B cell (primary cell): ENCODE measurements around the gene PLEKHH1. TPM values are rescaled to one million over a fixed set of nuclear protein-coding genes. Genes with fewer than 3 reads are reported as not detected.

Source experiments
- ATAC-seq: fragments of 200-7000 bp; cut with Tn5 transposase; one replicate; pipeline ENCODE4 v1.10.0; 2021; ENCODE audit warnings: low read depth, mild to moderate bottlenecking, moderate number of reproducible peaks, moderate library complexity
- CTCF ChIA-PET: fragments of 350-600 bp; sonication (Branson Sonifier 250); formaldehyde crosslinking; loops from one replicate; lab custom pipeline; 2021; ENCODE audit warnings: antibody characterized with exemption, inconsistent platforms; lab: Charles Lee
- POLR2A ChIA-PET: fragments of 350-600 bp; sonication (Branson Sonifier 250); formaldehyde crosslinking; loops from one replicate; lab custom pipeline; 2021; ENCODE audit warnings: antibody characterized with exemption; lab: Charles Lee
- DNase-seq: peaks from one replicate; pipeline ENCODE4 v3.0.0; 2013
- H2AFZ ChIP-seq: 2 replicates; pipeline ENCODE4 v1.6.1; 2012; ENCODE audit warnings: mild to moderate bottlenecking, low read depth, low read length; ENCODE audit not compliant: insufficient read depth, poor library complexity, severe bottlenecking
- H3K27ac ChIP-seq, 2 donors: 1 replicate in 1 of 2; 2 replicates in 1 of 2; pipeline ENCODE4 v1.5.1; 2012 to 2013; ENCODE audit warnings: low read length in 2 of 2, mild to moderate bottlenecking in 2 of 2, moderate library complexity in 1 of 2
- H3K27me3 ChIP-seq, 4 experiments: fragments of 200-600 bp in 1 of 4; sonication (generic) in 1 of 4; replicated peaks in 1 of 4; 1 replicate in 2 of 4; 2 replicates in 2 of 4; pipeline versions ENCODE4 v1.6.1 to v1.7.0; 2013 to 2016; ENCODE audit warnings: low read length in 3 of 4, mild to moderate bottlenecking in 2 of 4, mixed read lengths in 1 of 4, moderate library complexity in 1 of 4; ENCODE audit not compliant: insufficient read depth in 4 of 4, control insufficient read depth in 3 of 4; ENCODE audit errors: control extremely low read depth in 1 of 4
- H3K36me3 ChIP-seq, 2 experiments: replicated peaks in 1 of 2; 1 replicate in 1 of 2; 2 replicates in 1 of 2; pipeline versions ENCODE4 v1.6.1 to v1.7.1; 2013; ENCODE audit warnings: low read length in 1 of 2; ENCODE audit not compliant: insufficient read depth in 2 of 2, control insufficient read depth in 1 of 2; ENCODE audit errors: control extremely low read depth in 1 of 2, extremely low read depth in 1 of 2
- H3K4me1 ChIP-seq, 2 donors: fragments of 200-600 bp in 1 of 2; sonication (generic) in 1 of 2; 1 replicate in 1 of 2; 2 replicates in 1 of 2; pipeline versions ENCODE4 v1.5.1 to v1.6.1; 2013 to 2017; ENCODE audit warnings: low read length in 2 of 2; ENCODE audit not compliant: control insufficient read depth in 2 of 2, insufficient read depth in 2 of 2
- H3K4me2 ChIP-seq: replicated peaks from 2 replicates; pipeline ENCODE3; 2012; ENCODE audit warnings: mild to moderate bottlenecking, low read depth, low read length; ENCODE audit not compliant: poor library complexity, severe bottlenecking
- H3K4me3 ChIP-seq, 5 experiments: fragments of 200-600 bp in 1 of 5; sonication (generic) in 1 of 5; 1 replicate in 3 of 5; 2 replicates in 2 of 5; pipeline versions ENCODE4 v1.5.1 to v1.7.0; 2011 to 2016; ENCODE audit warnings: low read length in 4 of 5, mild to moderate bottlenecking in 4 of 5, low read depth in 2 of 5, control low read depth in 1 of 5, moderate library complexity in 1 of 5; ENCODE audit not compliant: insufficient read depth in 1 of 5; ENCODE audit errors: control extremely low read depth in 1 of 5, extremely low read depth in 1 of 5
- H3K79me2 ChIP-seq: fragments of 200-600 bp; sonication (generic); one replicate; pipeline ENCODE4 v1.6.0; 2016; ENCODE audit warnings: low read length; ENCODE audit not compliant: control insufficient read depth, insufficient read depth
- H3K9ac ChIP-seq: fragments of 200-600 bp; sonication (generic); 2 replicates; pipeline ENCODE4 v1.6.1; 2017; ENCODE audit warnings: mild to moderate bottlenecking, low read length, moderate library complexity
- H3K9me3 ChIP-seq, 3 donors: one replicate each; pipeline versions ENCODE4 v1.6.1 to v1.7.1; 2013; ENCODE audit warnings: low read length in 2 of 3; ENCODE audit not compliant: control insufficient read depth in 2 of 3, insufficient read depth in 1 of 3; ENCODE audit errors: control extremely low read depth in 1 of 3
- H4K20me1 ChIP-seq: 2 replicates; pipeline ENCODE4 v1.6.0; 2012; ENCODE audit warnings: mild to moderate bottlenecking, low read length; ENCODE audit not compliant: insufficient read depth, control insufficient read depth, poor library complexity, severe bottlenecking
- H3K27ac Mint-ChIP-seq: one replicate; pipeline ENCODE4 v1.8.0; 2021; ENCODE audit warnings: mixed read lengths
- H3K27me3 Mint-ChIP-seq: one replicate; pipeline ENCODE4 v1.8.0; 2021; ENCODE audit warnings: mixed read lengths
- H3K4me1 Mint-ChIP-seq: one replicate; pipeline ENCODE4 v1.8.0; 2021; ENCODE audit warnings: mixed read lengths
- H3K4me3 Mint-ChIP-seq: one replicate; pipeline ENCODE4 v1.8.0; 2021; ENCODE audit warnings: mixed read lengths
- H3K9me3 Mint-ChIP-seq: one replicate; pipeline ENCODE4 v1.8.0; 2022; ENCODE audit warnings: mixed read lengths; ENCODE audit not compliant: insufficient read depth
- EZH2 ChIP-seq: IDR thresholded peaks from 2 replicates; pipeline ENCODE4 v1.6.1; 2012; ENCODE audit warnings: borderline replicate concordance, low read depth, mild to moderate bottlenecking, moderate library complexity, low read length; ENCODE audit not compliant: insufficient read depth, poor library complexity, severe bottlenecking
- WGBS: methylation state at CpG from one replicate; pipeline ENCODE4 v1.1.5; 2013; ENCODE audit warnings: missing lambda C conversion rate; ENCODE audit not compliant: insufficient coverage; 5-methylcytosine and 5-hydroxymethylcytosine counted together
- intact Hi-C: fragments of 100-400 bp; cut with micrococcal nuclease; formaldehyde crosslinking; loops from one replicate; pipeline ENCODE4 v1.10.0; 2022
- polyA plus RNA-seq: library from polyadenylated mRNA; depleted of rRNA; stranded (reverse); fragments of >200 nt; gene quantifications from 2 replicates; pipeline ENCODE4 v1.2.3, GENCODE V29; 2012
- total RNA-seq, 2 donors: library from RNA; stranded (reverse); fragments of 120-200 nt in 1 of 2; gene quantifications; 1 replicate in 1 of 2; 2 replicates in 1 of 2; pipeline versions ENCODE4 v1.2.3 to v1.2.4, GENCODE V29; 2013 to 2022
- TF ChIP-seq, protein P1 (sequence below): fragments of 200-600 bp; IDR thresholded peaks from one replicate; pipeline ENCODE4 v1.8.0; 2022; ENCODE audit warnings: antibody characterized with exemption, mild to moderate bottlenecking

PLEKHH1 gene
- total and polyA plus RNA-seq, 2 donors (not counting 1 experiment from before 2014, with no cell fraction given): 0.17 to 0.37 TPM

GRCh38 chr14:67595392-67595791 is 62.3 kb downstream of the PLEKHH1 start:
- Mint-ChIP-seq H3K9me3 (no peaks in the 10 kb centered on the region), H3K27ac (no peak overlapping the region), H3K4me1 (peaks cover 30% of the 10 kb centered on the region), H3K4me3 (no peak overlapping the region), H3K27me3 (no peaks in the 10 kb centered on the region)
- Histone ChIP-seq H3K9me3 (peaks cover 0 to 2% (median 0%) of the 10 kb centered on the region in 3 donors), H3K9ac (no peak overlapping the region), H3K4me3 (no peak overlapping the region), H3K27me3 (no peaks in the 10 kb centered on the region), H4K20me1 (peaks cover 12% of the 10 kb centered on the region), H3K4me1 (peaks cover 11 to 13% of the 10 kb centered on the region in 2 donors), H3K79me2 (peaks cover 39% of the 10 kb centered on the region), H2AFZ (no peak overlapping the region), H3K27ac (no peak overlapping the region), H3K4me2 (no peak overlapping the region), H3K36me3 (peaks cover 3 to 36% of the 10 kb centered on the region in 2 experiments)
- POLR2A ChIA-PET: no interaction called here
- no peak for ATAC-seq
- intact Hi-C loops: loop anchor here (5.0 kb wide), 1 partner anchor 42 kb away; no protein-coding TSS in a partner anchor
- no peak for TF ChIP-seq EZH2
- TF ChIP-seq, protein P1, sequence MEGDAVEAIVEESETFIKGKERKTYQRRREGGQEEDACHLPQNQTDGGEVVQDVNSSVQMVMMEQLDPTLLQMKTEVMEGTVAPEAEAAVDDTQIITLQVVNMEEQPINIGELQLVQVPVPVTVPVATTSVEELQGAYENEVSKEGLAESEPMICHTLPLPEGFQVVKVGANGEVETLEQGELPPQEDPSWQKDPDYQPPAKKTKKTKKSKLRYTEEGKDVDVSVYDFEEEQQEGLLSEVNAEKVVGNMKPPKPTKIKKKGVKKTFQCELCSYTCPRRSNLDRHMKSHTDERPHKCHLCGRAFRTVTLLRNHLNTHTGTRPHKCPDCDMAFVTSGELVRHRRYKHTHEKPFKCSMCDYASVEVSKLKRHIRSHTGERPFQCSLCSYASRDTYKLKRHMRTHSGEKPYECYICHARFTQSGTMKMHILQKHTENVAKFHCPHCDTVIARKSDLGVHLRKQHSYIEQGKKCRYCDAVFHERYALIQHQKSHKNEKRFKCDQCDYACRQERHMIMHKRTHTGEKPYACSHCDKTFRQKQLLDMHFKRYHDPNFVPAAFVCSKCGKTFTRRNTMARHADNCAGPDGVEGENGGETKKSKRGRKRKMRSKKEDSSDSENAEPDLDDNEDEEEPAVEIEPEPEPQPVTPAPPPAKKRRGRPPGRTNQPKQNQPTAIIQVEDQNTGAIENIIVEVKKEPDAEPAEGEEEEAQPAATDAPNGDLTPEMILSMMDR: no peak
- CTCF ChIA-PET: no interaction called here
- DNase-seq: no peak
- 100% methylated on average over 2 of the region's 2 CpGs for WGBS
